Neural cell (in vitro differentiated cells): ENCODE data around the gene PBX1. TPM values are rescaled to one million over a fixed set of nuclear protein-coding genes. Genes with fewer than 3 reads are reported as not detected.

Experiments
- H2AFZ ChIP-seq: fragments of 200-600, 300-800 bp; sonication (generic), shearing (Covaris generic); 2 replicates; pipeline ENCODE4 v1.6.0; 2014; ENCODE audit warnings: low read depth, mild to moderate bottlenecking, antibody characterized with exemption, low read length, moderate library complexity
- H3F3A ChIP-seq: fragments of 200-600 bp; shearing (Covaris generic); 2 replicates; pipeline ENCODE4 v1.6.1; 2016; ENCODE audit warnings: mild to moderate bottlenecking, moderate library complexity, mixed read lengths, antibody characterized with exemption, low read length; ENCODE audit not compliant: insufficient read depth, poor library complexity, severe bottlenecking
- H3K27ac ChIP-seq: fragments of 200-600, 300-800 bp; sonication (generic), shearing (Covaris generic); 2 replicates; pipeline ENCODE4 v1.5.1; 2014; ENCODE audit warnings: mild to moderate bottlenecking, low read length, moderate library complexity
- H3K27me3 ChIP-seq: fragments of 300-800, 200-600 bp; sonication (generic), shearing (Covaris generic); 2 replicates; pipeline ENCODE4 v1.6.0; 2014; ENCODE audit warnings: mild to moderate bottlenecking, low read depth, low read length, moderate library complexity; ENCODE audit not compliant: insufficient read depth
- H3K36me3 ChIP-seq: fragments of 300-800, 200-600 bp; sonication (generic), shearing (Covaris generic); 2 replicates; pipeline ENCODE4 v1.5.1; 2014; ENCODE audit warnings: mild to moderate bottlenecking, antibody characterized with exemption, low read length, moderate library complexity; ENCODE audit not compliant: insufficient read depth
- H3K4me2 ChIP-seq: fragments of 300-800, 200-600 bp; sonication (generic), shearing (Covaris generic); 2 replicates; pipeline ENCODE4 v1.6.0; 2014; ENCODE audit warnings: mild to moderate bottlenecking, low read length
- H3K4me3 ChIP-seq: fragments of 300-800, 200-600 bp; sonication (generic), shearing (Covaris generic); 2 replicates; pipeline ENCODE4 v1.5.1; 2014; ENCODE audit warnings: mild to moderate bottlenecking, low read length, moderate library complexity
- H3K79me2 ChIP-seq: fragments of 200-600 bp; shearing (Covaris generic); replicated peaks from 2 replicates; pipeline ENCODE4 v1.6.0; 2014; ENCODE audit warnings: mild to moderate bottlenecking, low read length, moderate library complexity; ENCODE audit not compliant: insufficient read depth
- H3K9ac ChIP-seq: fragments of 300-800, 200-600 bp; sonication (generic), shearing (Covaris generic); 2 replicates; pipeline ENCODE4 v1.6.1; 2016; ENCODE audit warnings: mild to moderate bottlenecking, low read length, mixed read lengths
- H3K9me2 ChIP-seq: fragments of 200-600 bp; shearing (Covaris generic); 2 replicates; pipeline ENCODE4 v1.6.1; 2016; ENCODE audit warnings: mild to moderate bottlenecking, low read length, mixed read lengths; ENCODE audit not compliant: insufficient read depth
- H3K9me3 ChIP-seq: fragments of 200-600, 300-800 bp; sonication (generic), shearing (Covaris generic); 2 replicates; pipeline ENCODE4 v1.6.1; 2016; ENCODE audit warnings: mild to moderate bottlenecking, mixed run types, low read length, moderate library complexity, mixed read lengths
- H4K20me1 ChIP-seq: fragments of 200-600 bp; shearing (Covaris generic); 2 replicates; pipeline ENCODE4 v1.6.1; 2016; ENCODE audit warnings: mild to moderate bottlenecking, mixed run types; ENCODE audit not compliant: insufficient read depth
- EP300 ChIP-seq: fragments of 450-650 bp; conservative IDR thresholded peaks from 2 replicates; pipeline ENCODE4 v1.6.1; 2014; ENCODE audit warnings: antibody characterized with exemption, mild to moderate bottlenecking, moderate library complexity; ENCODE audit not compliant: poor library complexity, severe bottlenecking
- EZH2 ChIP-seq: fragments of 200-600, 300-800 bp; shearing (Covaris generic), sonication (generic); IDR thresholded peaks from 2 replicates; pipeline ENCODE4 v1.6.1; 2014; ENCODE audit warnings: antibody characterized with exemption, low read length, borderline replicate concordance, mild to moderate bottlenecking; ENCODE audit not compliant: insufficient read depth, poor library complexity, severe bottlenecking
- MXI1 ChIP-seq: fragments of 450-650 bp; conservative IDR thresholded peaks from 2 replicates; pipeline ENCODE4 v1.6.1; 2014; ENCODE audit warnings: antibody characterized with exemption, mild to moderate bottlenecking; ENCODE audit not compliant: poor library complexity, severe bottlenecking
- POLR2AphosphoS5 ChIP-seq: IDR thresholded peaks from 2 replicates; pipeline ENCODE4 v1.6.1; 2012
- RAD21 ChIP-seq: fragments of 450-650 bp; conservative IDR thresholded peaks from 2 replicates; pipeline ENCODE4 v1.6.1; 2014; ENCODE audit warnings: antibody characterized with exemption, mild to moderate bottlenecking, moderate library complexity
- SMC3 ChIP-seq: fragments of 450-650 bp; conservative IDR thresholded peaks from 2 replicates; pipeline ENCODE4 v1.6.1; 2014; ENCODE audit warnings: antibody characterized with exemption, mild to moderate bottlenecking, moderate library complexity; ENCODE audit not compliant: poor library complexity
- TAF1 ChIP-seq: IDR thresholded peaks from 2 replicates; pipeline ENCODE4 v1.6.1; 2012; ENCODE audit warnings: low read depth
- polyA plus RNA-seq: library from polyadenylated mRNA; depleted of rRNA; stranded (reverse); fragments of >200 nt; gene quantifications from 2 replicates; pipeline ENCODE4 v1.2.3, GENCODE V29; 2014
- TF ChIP-seq, protein P1 (sequence below): fragments of 450-650 bp; IDR thresholded peaks from 2 replicates; pipeline ENCODE4 v1.5.1; 2014; ENCODE audit warnings: antibody characterized with exemption, mild to moderate bottlenecking, moderate library complexity; ENCODE audit not compliant: poor library complexity, severe bottlenecking
- TF ChIP-seq, protein P2 (sequence below): IDR thresholded peaks from 2 replicates; pipeline ENCODE4 v1.6.1; 2012; ENCODE audit warnings: borderline replicate concordance

PBX1 gene
- polyA plus RNA-seq, 1 donor from 2014 or later, result 42.4 TPM

DNA sequence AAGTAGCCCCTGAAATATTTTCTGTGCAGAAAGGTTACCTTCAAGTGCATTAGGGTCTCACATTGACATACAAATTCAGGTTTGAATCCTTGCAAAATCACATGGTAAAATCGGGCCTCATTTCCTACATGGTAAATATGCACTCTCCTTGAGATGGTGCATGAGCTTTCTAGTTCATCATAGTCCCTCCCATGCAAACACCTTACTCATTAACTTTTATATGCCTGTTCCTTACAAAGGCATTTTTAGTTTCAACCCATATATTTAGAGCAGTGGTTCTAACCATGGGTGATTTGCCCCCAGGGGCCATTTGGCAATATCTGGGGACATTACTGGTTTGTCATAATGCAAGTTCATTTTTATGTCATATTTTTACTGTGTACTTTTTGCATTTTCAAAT lies 37.2 kb downstream of the PBX1 start:
- Histone ChIP-seq H3K9me2 (no peaks in the 10 kb centered on the region), H3K79me2 (peaks cover 96% of the 10 kb centered on the region), H3F3A (peaks cover 4% of the 10 kb centered on the region), H3K9me3 (no peaks in the 10 kb centered on the region), H3K4me2 (no peak overlapping the region), H4K20me1 (no peaks in the 10 kb centered on the region), H3K27me3 (no peaks in the 10 kb centered on the region), H2AFZ (no peak overlapping the region), H3K36me3 (no peaks in the 10 kb centered on the region), H3K27ac (no peak overlapping the region), H3K4me3 (no peak overlapping the region), H3K9ac (no peak overlapping the region)
- TF ChIP-seq EZH2, result no peak
- no peak for TF ChIP-seq EP300
- TF ChIP-seq SMC3, result no peak
- TF ChIP-seq, protein P1, sequence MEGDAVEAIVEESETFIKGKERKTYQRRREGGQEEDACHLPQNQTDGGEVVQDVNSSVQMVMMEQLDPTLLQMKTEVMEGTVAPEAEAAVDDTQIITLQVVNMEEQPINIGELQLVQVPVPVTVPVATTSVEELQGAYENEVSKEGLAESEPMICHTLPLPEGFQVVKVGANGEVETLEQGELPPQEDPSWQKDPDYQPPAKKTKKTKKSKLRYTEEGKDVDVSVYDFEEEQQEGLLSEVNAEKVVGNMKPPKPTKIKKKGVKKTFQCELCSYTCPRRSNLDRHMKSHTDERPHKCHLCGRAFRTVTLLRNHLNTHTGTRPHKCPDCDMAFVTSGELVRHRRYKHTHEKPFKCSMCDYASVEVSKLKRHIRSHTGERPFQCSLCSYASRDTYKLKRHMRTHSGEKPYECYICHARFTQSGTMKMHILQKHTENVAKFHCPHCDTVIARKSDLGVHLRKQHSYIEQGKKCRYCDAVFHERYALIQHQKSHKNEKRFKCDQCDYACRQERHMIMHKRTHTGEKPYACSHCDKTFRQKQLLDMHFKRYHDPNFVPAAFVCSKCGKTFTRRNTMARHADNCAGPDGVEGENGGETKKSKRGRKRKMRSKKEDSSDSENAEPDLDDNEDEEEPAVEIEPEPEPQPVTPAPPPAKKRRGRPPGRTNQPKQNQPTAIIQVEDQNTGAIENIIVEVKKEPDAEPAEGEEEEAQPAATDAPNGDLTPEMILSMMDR, result no peak
- TF ChIP-seq, protein P2, sequence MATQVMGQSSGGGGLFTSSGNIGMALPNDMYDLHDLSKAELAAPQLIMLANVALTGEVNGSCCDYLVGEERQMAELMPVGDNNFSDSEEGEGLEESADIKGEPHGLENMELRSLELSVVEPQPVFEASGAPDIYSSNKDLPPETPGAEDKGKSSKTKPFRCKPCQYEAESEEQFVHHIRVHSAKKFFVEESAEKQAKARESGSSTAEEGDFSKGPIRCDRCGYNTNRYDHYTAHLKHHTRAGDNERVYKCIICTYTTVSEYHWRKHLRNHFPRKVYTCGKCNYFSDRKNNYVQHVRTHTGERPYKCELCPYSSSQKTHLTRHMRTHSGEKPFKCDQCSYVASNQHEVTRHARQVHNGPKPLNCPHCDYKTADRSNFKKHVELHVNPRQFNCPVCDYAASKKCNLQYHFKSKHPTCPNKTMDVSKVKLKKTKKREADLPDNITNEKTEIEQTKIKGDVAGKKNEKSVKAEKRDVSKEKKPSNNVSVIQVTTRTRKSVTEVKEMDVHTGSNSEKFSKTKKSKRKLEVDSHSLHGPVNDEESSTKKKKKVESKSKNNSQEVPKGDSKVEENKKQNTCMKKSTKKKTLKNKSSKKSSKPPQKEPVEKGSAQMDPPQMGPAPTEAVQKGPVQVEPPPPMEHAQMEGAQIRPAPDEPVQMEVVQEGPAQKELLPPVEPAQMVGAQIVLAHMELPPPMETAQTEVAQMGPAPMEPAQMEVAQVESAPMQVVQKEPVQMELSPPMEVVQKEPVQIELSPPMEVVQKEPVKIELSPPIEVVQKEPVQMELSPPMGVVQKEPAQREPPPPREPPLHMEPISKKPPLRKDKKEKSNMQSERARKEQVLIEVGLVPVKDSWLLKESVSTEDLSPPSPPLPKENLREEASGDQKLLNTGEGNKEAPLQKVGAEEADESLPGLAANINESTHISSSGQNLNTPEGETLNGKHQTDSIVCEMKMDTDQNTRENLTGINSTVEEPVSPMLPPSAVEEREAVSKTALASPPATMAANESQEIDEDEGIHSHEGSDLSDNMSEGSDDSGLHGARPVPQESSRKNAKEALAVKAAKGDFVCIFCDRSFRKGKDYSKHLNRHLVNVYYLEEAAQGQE, result no peak
- TF ChIP-seq TAF1, result no peak
- no peak for TF ChIP-seq MXI1
- no peak for TF ChIP-seq RAD21
- TF ChIP-seq POLR2AphosphoS5, result no peak

DNA sequence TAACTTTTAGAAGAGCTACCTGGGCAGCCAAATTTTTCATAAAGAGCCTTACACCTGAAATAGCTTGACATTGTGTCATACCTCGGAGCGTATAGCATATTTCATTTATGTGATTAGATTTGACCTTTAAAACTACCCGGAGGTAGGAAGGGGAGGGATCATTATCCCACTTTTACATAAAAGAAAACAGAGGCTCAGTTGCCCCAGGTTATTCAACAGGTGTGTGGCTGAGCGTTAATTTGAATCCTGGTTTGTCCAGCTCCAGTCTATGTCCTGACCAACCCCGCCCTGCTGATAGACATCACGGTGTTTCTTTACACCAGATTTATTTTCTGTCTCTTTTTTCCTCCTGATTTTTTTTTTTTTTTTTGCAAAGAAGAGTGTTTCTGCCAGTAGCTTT lies 39.7 kb downstream of the PBX1 start:
- no peak overlapping the region for H3K4me3 ChIP-seq
- H3K9me2 ChIP-seq, result no peaks in the 10 kb centered on the region
- no peaks in the 10 kb centered on the region for H3K36me3 ChIP-seq
- H3K9me3 ChIP-seq, result no peaks in the 10 kb centered on the region
- H3K27me3 ChIP-seq, result no peaks in the 10 kb centered on the region
- no peak overlapping the region for H3K27ac ChIP-seq
- no peaks in the 10 kb centered on the region for H4K20me1 ChIP-seq
- H3K79me2 ChIP-seq, result peaks cover 81% of the 10 kb centered on the region
- H3K4me2 ChIP-seq, result no peak overlapping the region
- TF ChIP-seq, protein P1, result no peak
- TF ChIP-seq RAD21 (no peak), EZH2 (no peak), SMC3 (no peak), TAF1 (no peak), MXI1 (no peak), EP300 (no peak), POLR2AphosphoS5 (no peak)
- TF ChIP-seq, protein P2, result no peak
- H3K9ac ChIP-seq, result no peak overlapping the region
- H3F3A ChIP-seq, result peaks cover 4% of the 10 kb centered on the region
- no peak overlapping the region for H2AFZ ChIP-seq
